Loucy (cell line): ENCODE results near the gene DLG2.

Source experiments
- EZH2phosphoT487 ChIP-seq: fragments of 200-600 bp; IDR thresholded peaks from 2 replicates; pipeline ENCODE4 v1.6.1; 2018; ENCODE audit warnings: antibody characterized with exemption, mild to moderate bottlenecking, moderate library complexity, borderline replicate concordance
- TF ChIP-seq, protein P1 (sequence below): fragments of 200-600 bp; sonication (generic); conservative IDR thresholded peaks from 2 replicates; pipeline ENCODE4 v1.5.1; 2014; ENCODE audit warnings: mild to moderate bottlenecking, antibody characterized with exemption, low read length

DNA sequence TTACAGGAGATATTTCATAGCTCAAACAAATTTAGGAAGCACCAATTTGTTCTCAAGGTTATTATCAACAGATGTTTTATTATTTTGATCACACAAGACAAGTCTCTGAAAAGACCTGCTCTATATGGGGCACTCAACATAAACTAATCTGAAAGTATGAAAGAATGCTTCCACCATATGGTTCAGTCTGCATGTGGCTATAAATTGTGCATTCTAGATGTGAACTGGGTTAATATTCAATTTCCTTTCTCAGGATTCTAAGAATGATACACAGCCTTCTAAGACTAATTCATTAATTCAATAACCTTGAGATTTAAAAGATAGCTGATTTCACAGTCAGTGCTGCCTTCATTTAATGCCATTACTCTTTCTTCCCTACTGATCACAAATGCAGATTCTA lies 1489.6 kb downstream of the DLG2 start:
- TF ChIP-seq, protein P1, sequence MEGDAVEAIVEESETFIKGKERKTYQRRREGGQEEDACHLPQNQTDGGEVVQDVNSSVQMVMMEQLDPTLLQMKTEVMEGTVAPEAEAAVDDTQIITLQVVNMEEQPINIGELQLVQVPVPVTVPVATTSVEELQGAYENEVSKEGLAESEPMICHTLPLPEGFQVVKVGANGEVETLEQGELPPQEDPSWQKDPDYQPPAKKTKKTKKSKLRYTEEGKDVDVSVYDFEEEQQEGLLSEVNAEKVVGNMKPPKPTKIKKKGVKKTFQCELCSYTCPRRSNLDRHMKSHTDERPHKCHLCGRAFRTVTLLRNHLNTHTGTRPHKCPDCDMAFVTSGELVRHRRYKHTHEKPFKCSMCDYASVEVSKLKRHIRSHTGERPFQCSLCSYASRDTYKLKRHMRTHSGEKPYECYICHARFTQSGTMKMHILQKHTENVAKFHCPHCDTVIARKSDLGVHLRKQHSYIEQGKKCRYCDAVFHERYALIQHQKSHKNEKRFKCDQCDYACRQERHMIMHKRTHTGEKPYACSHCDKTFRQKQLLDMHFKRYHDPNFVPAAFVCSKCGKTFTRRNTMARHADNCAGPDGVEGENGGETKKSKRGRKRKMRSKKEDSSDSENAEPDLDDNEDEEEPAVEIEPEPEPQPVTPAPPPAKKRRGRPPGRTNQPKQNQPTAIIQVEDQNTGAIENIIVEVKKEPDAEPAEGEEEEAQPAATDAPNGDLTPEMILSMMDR, result no peak
- TF ChIP-seq EZH2phosphoT487, result no peak
